ELF-1 (cell line): ENCODE measurements around the gene UTP4.
"Not testable (repeated sequence)": the region's sequence is repeated elsewhere in the genome, so short reads cannot be mapped to it uniquely, and the experiment has no call there.

Experiments
- DNase-seq: peaks from one replicate; pipeline ENCODE4 v3.0.0-alpha.2; 2016; ENCODE audit warnings: low read depth, low spot score

UTP4 gene

GRCh38 chr16:69131167-69131838 lies 1.1 kb upstream of the UTP4 start:
- no peak for DNase-seq

GRCh38 chr16:69131839-69132423 lies 518 bp upstream of the UTP4 start:
- peak; percentile 76 for DNase-seq

GRCh38 chr16:69133373-69133954 lies 1.0 kb downstream of the UTP4 start:
- no peak for DNase-seq

GRCh38 chr16:69138608-69139007 lies 6.2 kb downstream of the UTP4 start:
- DNase-seq = no peak

GRCh38 chr16:69139464-69139863 lies 7.0 kb downstream of the UTP4 start:
- DNase-seq = not testable (repeated sequence)

- DNase-seq = no peak
These were observed 8.6 kb downstream of the UTP4 start for GRCh38 chr16:69141014-69141413.

GRCh38 chr16:69141936-69142335 lies 9.5 kb downstream of the UTP4 start:
- DNase-seq = no peak

- no peak for DNase-seq
These were observed 10.7 kb downstream of the UTP4 start for GRCh38 chr16:69143116-69143515.

GRCh38 chr16:69145658-69146057 lies 13.2 kb downstream of the UTP4 start:
- DNase-seq = no peak

GRCh38 chr16:69149621-69150020 lies 17.2 kb downstream of the UTP4 start:
- not testable (repeated sequence) for DNase-seq

GRCh38 chr16:69150146-69150865 lies 17.9 kb downstream of the UTP4 start:
- peak; percentile 65 for DNase-seq

- no peak for DNase-seq
These were observed 24.7 kb downstream of the UTP4 start for GRCh38 chr16:69157196-69157595.

GRCh38 chr16:69160192-69160591 lies 27.7 kb downstream of the UTP4 start:
- DNase-seq = no peak

GRCh38 chr16:69165584-69165983 lies 33.1 kb downstream of the UTP4 start:
- DNase-seq = no peak

- no peak for DNase-seq
These were observed 33.9 kb downstream of the UTP4 start for GRCh38 chr16:69166221-69166833.

- DNase-seq = no peak
These were observed 34.8 kb downstream of the UTP4 start for GRCh38 chr16:69166946-69167930.

- peak; percentile 22 for DNase-seq
These were observed 36.6 kb downstream of the UTP4 start for GRCh38 chr16:69169051-69169450.

- no peak for DNase-seq
These were observed 37.3 kb downstream of the UTP4 start for GRCh38 chr16:69169607-69170352.

GRCh38 chr16:69171325-69172084 lies 39.1 kb downstream of the UTP4 start:
- no peak for DNase-seq
